ENCODE results near the gene SNCAIP.

GRCh38 chr5:122390154-122390553 lies 78.1 kb downstream of the SNCAIP start:
- no peak for TF ChIP-seq EP300 (IDR thresholded peaks at IDR 0.05)
- no peak for TF ChIP-seq CTCF (IDR thresholded peaks at IDR 0.05)
